ENCODE measurements around the gene CHTOP.
A peak's percentile ranks its signal among the peaks of the same experiment; 100 is the strongest.
"Not testable (repeated sequence)": the region's sequence is repeated elsewhere in the genome, so short reads cannot be mapped to it uniquely, and the experiment has no call there.

The CHTOP gene

DNA sequence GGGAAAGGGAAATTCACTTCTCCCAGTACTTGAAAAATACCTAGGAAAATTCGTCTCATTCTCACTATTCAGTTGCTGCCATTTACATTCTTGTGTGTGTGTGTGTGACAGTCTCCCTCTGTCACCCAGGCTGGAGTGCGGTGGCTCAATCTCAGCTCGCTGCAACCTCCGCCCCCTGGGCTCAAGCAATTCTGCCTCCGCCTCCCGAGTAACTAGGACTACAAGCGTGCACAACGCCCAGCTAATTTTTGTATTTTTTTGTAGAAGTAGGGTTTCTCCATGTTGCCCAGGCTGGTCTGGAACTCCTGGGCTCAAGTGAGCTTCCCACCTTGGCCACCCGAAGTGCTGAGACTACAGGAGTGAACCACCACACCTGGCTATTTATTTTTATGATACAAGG, 25.8 kb downstream of the CHTOP start:
- TF ChIP-seq, protein P1, sequence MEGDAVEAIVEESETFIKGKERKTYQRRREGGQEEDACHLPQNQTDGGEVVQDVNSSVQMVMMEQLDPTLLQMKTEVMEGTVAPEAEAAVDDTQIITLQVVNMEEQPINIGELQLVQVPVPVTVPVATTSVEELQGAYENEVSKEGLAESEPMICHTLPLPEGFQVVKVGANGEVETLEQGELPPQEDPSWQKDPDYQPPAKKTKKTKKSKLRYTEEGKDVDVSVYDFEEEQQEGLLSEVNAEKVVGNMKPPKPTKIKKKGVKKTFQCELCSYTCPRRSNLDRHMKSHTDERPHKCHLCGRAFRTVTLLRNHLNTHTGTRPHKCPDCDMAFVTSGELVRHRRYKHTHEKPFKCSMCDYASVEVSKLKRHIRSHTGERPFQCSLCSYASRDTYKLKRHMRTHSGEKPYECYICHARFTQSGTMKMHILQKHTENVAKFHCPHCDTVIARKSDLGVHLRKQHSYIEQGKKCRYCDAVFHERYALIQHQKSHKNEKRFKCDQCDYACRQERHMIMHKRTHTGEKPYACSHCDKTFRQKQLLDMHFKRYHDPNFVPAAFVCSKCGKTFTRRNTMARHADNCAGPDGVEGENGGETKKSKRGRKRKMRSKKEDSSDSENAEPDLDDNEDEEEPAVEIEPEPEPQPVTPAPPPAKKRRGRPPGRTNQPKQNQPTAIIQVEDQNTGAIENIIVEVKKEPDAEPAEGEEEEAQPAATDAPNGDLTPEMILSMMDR (IDR thresholded peaks at IDR 0.05; ENCODE audit: poor library complexity, severe bottlenecking): no peak
- ATAC-seq (ENCODE audit: low read depth): no peak
- Histone ChIP-seq H3K36me3 (ENCODE audit: low read depth) (peaks cover 52% of the 10 kb centered on the region), H3K9me3 (ENCODE audit: severe bottlenecking) (no peaks in the 10 kb centered on the region), H3K4me3 (ENCODE audit: severe bottlenecking) (no peak overlapping the region), H3K4me1 (ENCODE audit: insufficient read depth, poor library complexity, severe bottlenecking) (no peaks in the 10 kb centered on the region), H3K27ac (ENCODE audit: poor library complexity, severe bottlenecking) (peak overlapping the region; percentile 55), H3K27me3 (ENCODE audit: insufficient read depth, poor library complexity, severe bottlenecking) (no peaks in the 10 kb centered on the region)
- DNase-seq (ENCODE audit: low spot score): no peak

DNA sequence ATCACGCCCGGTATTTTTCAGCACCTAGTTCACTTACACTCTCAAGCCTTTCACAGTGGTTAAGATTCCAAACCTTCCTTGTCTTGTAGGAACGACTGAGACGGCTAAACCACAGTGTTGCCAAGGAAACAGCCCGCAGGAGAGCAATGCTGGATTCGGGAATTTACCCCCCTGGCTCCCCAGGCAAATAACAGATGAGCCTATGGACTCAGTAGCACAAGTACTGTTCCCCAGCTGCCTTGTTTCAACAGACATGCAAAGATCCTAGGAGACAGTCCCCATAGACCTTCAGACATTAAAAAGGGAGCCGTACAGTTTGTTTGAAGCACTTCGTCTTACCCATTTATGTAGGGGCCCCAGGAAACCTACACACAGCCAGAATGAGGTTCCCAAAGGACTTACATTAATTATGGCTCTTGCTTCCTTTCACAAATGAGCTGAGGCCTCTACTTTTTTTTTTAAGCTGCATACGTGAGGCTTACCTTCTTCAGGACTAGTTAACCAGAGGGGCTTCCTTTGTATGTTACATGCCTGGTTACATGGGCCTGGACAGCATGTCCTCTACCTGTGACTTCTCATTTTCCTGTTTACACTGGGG, 27.3 kb downstream of the CHTOP start:
- Histone ChIP-seq H3K4me3 (ENCODE audit: severe bottlenecking) (no peak overlapping the region), H3K27ac (ENCODE audit: poor library complexity, severe bottlenecking) (no peak overlapping the region), H3K27me3 (ENCODE audit: insufficient read depth, poor library complexity, severe bottlenecking) (no peaks in the 10 kb centered on the region), H3K9me3 (ENCODE audit: severe bottlenecking) (no peaks in the 10 kb centered on the region), H3K36me3 (ENCODE audit: low read depth) (peaks cover 67% of the 10 kb centered on the region), H3K4me1 (ENCODE audit: insufficient read depth, poor library complexity, severe bottlenecking) (no peaks in the 10 kb centered on the region)
- ATAC-seq (ENCODE audit: low read depth): no peak
- TF ChIP-seq, protein P1 (IDR thresholded peaks at IDR 0.05; ENCODE audit: poor library complexity, severe bottlenecking): no peak
- DNase-seq (ENCODE audit: low spot score): no peak

DNA sequence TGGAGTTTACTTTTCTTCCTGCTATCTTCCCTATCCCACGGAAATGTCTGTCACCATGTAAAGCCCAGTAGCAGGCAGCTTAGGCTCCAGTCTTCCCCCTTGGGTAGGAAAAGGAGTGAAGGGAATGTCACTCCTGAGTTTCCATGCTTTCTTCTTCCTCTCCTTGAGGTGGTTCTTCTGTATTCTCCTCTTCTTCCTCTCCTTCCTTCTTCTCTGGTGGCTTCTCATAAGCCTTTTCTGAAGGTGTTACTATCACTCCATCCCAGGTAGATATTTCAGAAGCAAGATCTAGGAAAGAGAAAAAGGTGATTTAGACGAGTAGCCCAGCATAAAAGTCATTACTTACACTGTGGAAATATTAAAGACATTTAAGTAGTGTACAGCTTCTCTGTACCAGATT, 28.4 kb downstream of the CHTOP start:
- Histone ChIP-seq H3K27ac (ENCODE audit: poor library complexity, severe bottlenecking) (no peak overlapping the region), H3K36me3 (ENCODE audit: low read depth) (peaks cover 78% of the 10 kb centered on the region), H3K9me3 (ENCODE audit: severe bottlenecking) (no peaks in the 10 kb centered on the region), H3K4me1 (ENCODE audit: insufficient read depth, poor library complexity, severe bottlenecking) (no peaks in the 10 kb centered on the region), H3K27me3 (ENCODE audit: insufficient read depth, poor library complexity, severe bottlenecking) (no peaks in the 10 kb centered on the region), H3K4me3 (ENCODE audit: severe bottlenecking) (no peak overlapping the region)
- DNase-seq (ENCODE audit: low spot score) (no peak), ATAC-seq (ENCODE audit: low read depth) (no peak)
- TF ChIP-seq, protein P1 (IDR thresholded peaks at IDR 0.05; ENCODE audit: poor library complexity, severe bottlenecking): no peak

DNA sequence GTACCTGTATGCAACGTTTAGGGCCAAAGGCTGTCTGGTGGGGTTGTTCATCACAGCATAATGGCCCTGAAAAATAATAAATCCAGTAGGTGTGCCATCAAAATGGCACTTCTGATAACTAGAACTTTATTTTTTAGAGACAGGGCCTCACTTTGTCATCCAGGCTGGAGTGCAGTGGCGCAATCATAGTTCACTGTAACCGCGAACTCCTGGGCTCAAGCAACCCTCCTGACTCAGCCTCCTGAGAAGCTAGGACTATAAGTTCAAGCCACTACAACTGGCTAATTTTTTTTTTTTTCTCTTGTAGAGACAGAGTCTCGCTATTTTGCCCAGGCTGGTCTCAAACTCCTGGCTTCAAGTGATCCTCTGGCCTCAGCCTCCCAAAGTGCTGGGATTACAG, 29.3 kb downstream of the CHTOP start:
- no peak for ATAC-seq (ENCODE audit: low read depth)
- peaks cover 87% of the 10 kb centered on the region for H3K36me3 ChIP-seq (ENCODE audit: low read depth)
- H3K4me1 ChIP-seq (ENCODE audit: insufficient read depth, poor library complexity, severe bottlenecking): no peaks in the 10 kb centered on the region
- H3K27ac ChIP-seq (ENCODE audit: poor library complexity, severe bottlenecking): no peak overlapping the region
- H3K27me3 ChIP-seq (ENCODE audit: insufficient read depth, poor library complexity, severe bottlenecking): no peaks in the 10 kb centered on the region
- TF ChIP-seq, protein P1 (IDR thresholded peaks at IDR 0.05; ENCODE audit: poor library complexity, severe bottlenecking): no peak
- DNase-seq (ENCODE audit: low spot score): no peak
- no peak overlapping the region for H3K4me3 ChIP-seq (ENCODE audit: severe bottlenecking)
- H3K9me3 ChIP-seq (ENCODE audit: severe bottlenecking): no peaks in the 10 kb centered on the region

DNA sequence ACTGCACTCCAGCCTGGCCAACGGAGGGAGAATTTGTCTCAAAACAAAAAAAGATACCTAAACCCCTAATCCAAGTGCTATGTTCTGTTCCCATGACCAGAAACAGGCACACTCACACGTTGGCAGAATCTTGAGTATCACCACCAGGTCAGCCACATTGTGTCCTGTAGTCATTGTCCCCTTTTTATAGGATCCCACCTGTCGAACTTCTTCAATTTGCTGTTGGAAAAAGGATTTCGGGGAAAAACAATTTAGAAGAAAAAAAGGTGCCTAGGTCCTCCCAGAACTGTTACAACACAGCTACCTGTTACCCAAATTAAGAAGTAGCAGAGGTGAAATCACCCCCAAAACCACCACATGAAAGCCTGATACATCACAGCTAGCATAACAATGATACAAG, 33.6 kb downstream of the CHTOP start:
- peaks cover 78% of the 10 kb centered on the region for H3K36me3 ChIP-seq (ENCODE audit: low read depth)
- no peak for ATAC-seq (ENCODE audit: low read depth)
- no peak overlapping the region for H3K4me3 ChIP-seq (ENCODE audit: severe bottlenecking)

DNA sequence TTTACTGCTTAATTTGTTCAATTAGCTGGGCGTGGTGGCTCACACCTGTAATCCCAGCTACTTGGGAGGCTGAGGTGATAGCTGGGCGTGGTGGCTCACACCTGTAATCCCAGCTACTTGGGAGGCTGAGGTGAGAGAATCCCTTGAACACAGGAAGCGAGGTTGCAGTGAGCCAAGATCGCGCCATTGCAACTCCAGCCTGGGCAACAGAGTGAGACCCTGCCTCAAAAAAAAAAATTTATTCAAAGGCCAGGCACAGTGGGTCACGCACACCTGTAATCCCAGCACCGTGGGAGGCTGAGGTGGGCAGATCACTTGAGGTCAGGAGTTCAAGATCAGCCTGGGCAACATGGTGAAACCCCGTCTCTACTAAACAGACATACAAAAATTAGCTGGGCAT, 34.8 kb downstream of the CHTOP start:
- H3K4me3 ChIP-seq (ENCODE audit: severe bottlenecking); H3K27me3 ChIP-seq (ENCODE audit: insufficient read depth, poor library complexity, severe bottlenecking); H3K27ac ChIP-seq (ENCODE audit: poor library complexity, severe bottlenecking); H3K4me1 ChIP-seq (ENCODE audit: insufficient read depth, poor library complexity, severe bottlenecking); ATAC-seq (ENCODE audit: low read depth); DNase-seq (ENCODE audit: low spot score); H3K9me3 ChIP-seq (ENCODE audit: severe bottlenecking): not testable (repeated sequence)
- H3K36me3 ChIP-seq (ENCODE audit: low read depth): peaks cover 65% of the 10 kb centered on the region

More for the DNA sequence above, 33.6 kb downstream of the CHTOP start:
- no peak overlapping the region for H3K27ac ChIP-seq (ENCODE audit: poor library complexity, severe bottlenecking)
- H3K27me3 ChIP-seq (ENCODE audit: insufficient read depth, poor library complexity, severe bottlenecking): no peaks in the 10 kb centered on the region
- TF ChIP-seq, protein P1 (IDR thresholded peaks at IDR 0.05; ENCODE audit: poor library complexity, severe bottlenecking): no peak
- no peaks in the 10 kb centered on the region for H3K4me1 ChIP-seq (ENCODE audit: insufficient read depth, poor library complexity, severe bottlenecking)
- DNase-seq (ENCODE audit: low spot score): no peak
- no peaks in the 10 kb centered on the region for H3K9me3 ChIP-seq (ENCODE audit: severe bottlenecking)
